Gastrocnemius medialis (tissue), 4 donors: ENCODE results near the gene SYCP3. TPM values are rescaled to one million over a fixed set of nuclear protein-coding genes. Genes with fewer than 3 reads are reported as not detected.

Experiments used
- ATAC-seq, 2 donors: fragments of 150-250 bp; one replicate each; pipeline ENCODE4 v1.9.1; 2016
- DNase-seq, 2 donors: peaks; one replicate each; pipeline ENCODE4 v3.0.0-alpha.2; 2019
- H3K27ac ChIP-seq, 4 donors: fragments of 200-600 bp; sonication (generic); 1 replicate in 1 of 4; 2 replicates in 3 of 4; pipeline ENCODE4 v1.5.1; 2016 to 2018; ENCODE audit warnings: mild to moderate bottlenecking in 2 of 4, moderate library complexity in 1 of 4
- H3K27me3 ChIP-seq, 3 donors: fragments of 200-600 bp; sonication (generic) in 2 of 3; 1 replicate in 1 of 3; 2 replicates in 2 of 3; pipeline versions ENCODE4 v1.5.1 to v1.6.0; 2016 to 2019; ENCODE audit warnings: mild to moderate bottlenecking in 1 of 3, moderate library complexity in 1 of 3
- H3K36me3 ChIP-seq, 2 donors: fragments of 200-600 bp; sonication (generic) in 1 of 2; one replicate each; pipeline ENCODE4 v1.5.1; 2017 to 2018
- H3K4me1 ChIP-seq, 2 donors: fragments of 200-600 bp; sonication (generic) in 1 of 2; one replicate each; pipeline ENCODE4 v1.5.1; 2016 to 2017; ENCODE audit warnings: mild to moderate bottlenecking in 2 of 2
- H3K4me3 ChIP-seq, 4 donors: fragments of 200-600 bp; sonication (generic) in 3 of 4; 1 replicate in 1 of 4; 2 replicates in 3 of 4; pipeline ENCODE4 v1.5.1; 2016 to 2019; ENCODE audit warnings: mild to moderate bottlenecking in 2 of 4
- H3K9me3 ChIP-seq, 3 donors: fragments of 200-600 bp; sonication (generic) in 2 of 3; 1 replicate in 1 of 3; 2 replicates in 2 of 3; pipeline ENCODE4 v1.5.1; 2016 to 2019
- CTCF ChIP-seq, 5 experiments: fragments of 450-650 bp in 3 of 5; fragments of 200-600 bp in 2 of 5; sonication (generic) in 2 of 5; IDR thresholded peaks in 4 of 5; conservative IDR thresholded peaks in 1 of 5; 1 replicate in 4 of 5; 2 replicates in 1 of 5; pipeline ENCODE4 v1.5.1; 2016 to 2019; ENCODE audit warnings: antibody characterized with exemption in 5 of 5, mild to moderate bottlenecking in 3 of 5, moderate library complexity in 3 of 5
- POLR2A ChIP-seq, 2 donors: fragments of 450-650 bp; IDR thresholded peaks; one replicate each; pipeline ENCODE4 v1.6.1; 2017; ENCODE audit warnings: antibody characterized with exemption in 2 of 2, mild to moderate bottlenecking in 2 of 2, moderate library complexity in 2 of 2
- in situ Hi-C, 4 donors: fragments of 200-750 bp; cut with MboI; loops; one replicate each; pipeline versions ENCODE4 v1.15.0 to v1.8.0; 2017; ENCODE audit warnings: low sequenced_read_pairs in 4 of 4
- intact Hi-C: fragments of 100-400 bp; cut with DNase I; formaldehyde crosslinking; loops from one replicate; pipeline ENCODE4 v1.15.1; 2023; ENCODE audit warnings: low total_unique reads
- total RNA-seq, 4 donors: library from RNA; depleted of rRNA; stranded (reverse); fragments of >200 nt; gene quantifications; one replicate each; pipeline versions ENCODE4 v1.1.0 to v1.2.3, GENCODE V29; 2016

Gene SYCP3
- total RNA-seq, 4 donors from 2014 or later, result 0.66 TPM; not detected in 3

- intact Hi-C loops, result no loop called here
- Histone ChIP-seq H3K4me3 (no peak overlapping the region), H3K9me3 (no peaks in the 10 kb centered on the region), H3K36me3 (peaks cover 0 to 80% of the 10 kb centered on the region in 2 donors), H3K27me3 (no peaks in the 10 kb centered on the region), H3K4me1 (no peaks in the 10 kb centered on the region), H3K27ac (no peak overlapping the region)
- DNase-seq, result no peak
- in situ Hi-C loops, result no loop called here
- no peak for ATAC-seq
- TF ChIP-seq CTCF (IDR thresholded peaks at IDR 0.05 in 4 of 5, conservative IDR thresholded peaks at IDR 0.05 in 1 of 5) (no peak), POLR2A (IDR thresholded peaks at IDR 0.05) (no peak)
Measured at GRCh38 chr12:101729842-101730241, 9.4 kb downstream of the SYCP3 start.

- H3K4me1 ChIP-seq, result no peaks in the 10 kb centered on the region
- H3K4me3 ChIP-seq, result no peak overlapping the region
- ATAC-seq (no peak), DNase-seq (no peak)
- in situ Hi-C loops, result no loop called here
- no peak overlapping the region for H3K27ac ChIP-seq
- H3K9me3 ChIP-seq, result no peaks in the 10 kb centered on the region
- no peaks in the 10 kb centered on the region for H3K27me3 ChIP-seq
- intact Hi-C loops, result no loop called here
- H3K36me3 ChIP-seq, result peaks cover 0 to 72% of the 10 kb centered on the region in 2 donors
- TF ChIP-seq POLR2A (IDR thresholded peaks at IDR 0.05), result no peak
- no peak for TF ChIP-seq CTCF (IDR thresholded peaks at IDR 0.05 in 4 of 5, conservative IDR thresholded peaks at IDR 0.05 in 1 of 5)
Measured at GRCh38 chr12:101727098-101727497, 12.2 kb downstream of the SYCP3 start.

GRCh38 chr12:101722392-101722791 lies 16.9 kb downstream of the SYCP3 start:
- in situ Hi-C loops, result no loop called here
- Histone ChIP-seq H3K4me1 (no peaks in the 10 kb centered on the region), H3K27ac (no peak overlapping the region), H3K27me3 (no peaks in the 10 kb centered on the region), H3K9me3 (no peaks in the 10 kb centered on the region), H3K4me3 (no peak overlapping the region), H3K36me3 (peaks cover 0 to 28% of the 10 kb centered on the region in 2 donors)
- no peak for DNase-seq
- intact Hi-C loops, result no loop called here
- ATAC-seq, result no peak
- TF ChIP-seq POLR2A (IDR thresholded peaks at IDR 0.05), result no peak
- TF ChIP-seq CTCF (IDR thresholded peaks at IDR 0.05 in 4 of 5, conservative IDR thresholded peaks at IDR 0.05 in 1 of 5), result no peak

- peaks cover 0 to 6% of the 10 kb centered on the region in 2 donors for H3K36me3 ChIP-seq
- ATAC-seq, result no peak
- in situ Hi-C loops, result no loop called here
Measured at GRCh38 chr12:101720118-101720517, 19.1 kb downstream of the SYCP3 start.

More at GRCh38 chr12:101720118-101720517, 19.1 kb downstream of the SYCP3 start:
- H3K27me3 ChIP-seq, result no peaks in the 10 kb centered on the region
- no peaks in the 10 kb centered on the region for H3K4me1 ChIP-seq
- DNase-seq, result no peak
- intact Hi-C loops, result no loop called here
- H3K27ac ChIP-seq, result no peak overlapping the region
- H3K4me3 ChIP-seq, result no peak overlapping the region
- no peaks in the 10 kb centered on the region for H3K9me3 ChIP-seq
- TF ChIP-seq POLR2A (IDR thresholded peaks at IDR 0.05), result no peak
- TF ChIP-seq CTCF (IDR thresholded peaks at IDR 0.05 in 4 of 5, conservative IDR thresholded peaks at IDR 0.05 in 1 of 5), result no peak
